NOMO-1 treated with dmso at 0.1 percent for 144 hours (cell line): Measurements from ENCODE around the gene ATP6AP1.

Experiments
- DNase-seq: peaks from one replicate; lab custom pipeline; 2025; ENCODE audit not compliant: unreplicated experiment; lab: John Stamatoyannopoulos, UW

The ATP6AP1 gene

DNA sequence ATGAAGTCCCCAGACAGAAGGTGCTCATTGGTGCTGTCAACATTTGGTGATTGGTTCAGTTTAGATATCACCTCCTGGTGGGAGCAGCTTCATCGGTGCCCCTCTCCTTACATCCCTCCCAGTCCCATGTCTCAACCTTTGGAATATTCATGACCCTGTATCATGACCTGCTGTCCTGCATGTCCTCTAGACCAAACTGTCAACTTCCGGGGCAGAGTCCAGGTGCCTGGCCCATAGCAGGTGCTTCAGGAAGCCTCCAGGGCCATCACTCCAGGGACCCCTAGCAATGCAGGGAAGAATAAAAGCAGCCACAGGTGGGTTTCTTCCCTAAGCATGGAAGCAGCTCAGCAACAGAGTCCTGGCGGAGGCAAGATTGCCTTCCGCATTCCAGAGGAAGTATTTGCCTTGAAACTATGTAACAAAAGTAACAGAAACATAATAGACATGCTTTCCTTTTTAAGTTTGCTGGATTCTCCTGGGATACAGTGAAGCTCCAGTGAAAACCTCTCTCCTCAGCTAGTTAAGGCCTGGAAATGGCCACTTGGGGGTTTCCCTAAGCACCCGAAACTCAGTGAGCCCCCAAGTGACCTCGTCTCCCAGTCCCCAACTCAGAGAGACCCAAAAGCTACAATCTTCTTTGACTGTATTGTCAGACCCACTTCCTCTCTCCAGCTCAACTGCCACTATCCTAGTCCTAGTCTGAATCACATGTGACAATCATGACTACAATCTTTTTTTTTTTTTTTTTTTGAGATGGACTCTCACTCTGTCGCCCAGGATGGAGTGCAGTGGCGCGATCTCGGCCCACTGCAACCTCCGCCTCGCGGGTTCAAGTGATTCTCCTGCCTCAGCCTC is 1.3 kb upstream of the ATP6AP1 start:
- no peak for DNase-seq

DNA sequence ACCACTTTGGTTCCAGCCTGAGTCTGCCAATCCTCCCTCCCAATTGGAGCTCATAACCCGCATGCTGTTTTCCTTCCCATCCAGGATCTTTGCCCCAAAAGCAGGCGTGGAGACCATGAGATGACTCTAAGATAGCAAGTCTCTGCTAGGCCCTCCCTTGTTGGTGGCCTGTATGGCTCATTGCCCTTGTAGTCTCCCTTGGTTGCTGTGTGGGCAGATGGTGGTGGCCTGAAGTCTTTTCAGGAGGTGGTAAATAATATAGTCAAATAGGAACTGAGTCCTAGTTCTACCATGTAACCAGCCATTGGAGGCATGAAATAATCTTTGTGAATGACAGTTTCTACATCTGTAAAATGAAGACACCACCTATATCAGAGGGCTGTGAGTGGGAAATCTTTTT is 1.2 kb downstream of the ATP6AP1 start:
- DNase-seq = no peak

DNA sequence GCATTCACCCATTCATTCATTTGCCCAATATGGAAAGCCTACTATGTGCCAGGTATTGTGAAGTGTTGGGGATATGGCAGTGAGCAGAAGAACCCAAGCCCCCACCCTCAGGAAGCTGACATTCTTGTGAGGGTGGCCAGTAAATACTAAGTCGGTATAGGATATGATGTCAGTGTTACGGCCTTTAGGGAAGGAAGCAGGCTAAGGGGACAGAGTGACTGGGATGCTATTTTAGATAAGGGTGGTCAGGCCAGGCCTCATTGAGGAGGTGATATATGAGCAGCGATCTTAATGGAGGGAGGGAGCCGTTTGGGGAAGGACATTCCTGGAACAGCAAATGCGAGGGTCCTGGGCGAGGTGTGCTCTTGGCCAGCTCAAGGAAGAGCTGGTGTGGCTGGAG is 2.0 kb downstream of the ATP6AP1 start:
- DNase-seq = no peak

DNA sequence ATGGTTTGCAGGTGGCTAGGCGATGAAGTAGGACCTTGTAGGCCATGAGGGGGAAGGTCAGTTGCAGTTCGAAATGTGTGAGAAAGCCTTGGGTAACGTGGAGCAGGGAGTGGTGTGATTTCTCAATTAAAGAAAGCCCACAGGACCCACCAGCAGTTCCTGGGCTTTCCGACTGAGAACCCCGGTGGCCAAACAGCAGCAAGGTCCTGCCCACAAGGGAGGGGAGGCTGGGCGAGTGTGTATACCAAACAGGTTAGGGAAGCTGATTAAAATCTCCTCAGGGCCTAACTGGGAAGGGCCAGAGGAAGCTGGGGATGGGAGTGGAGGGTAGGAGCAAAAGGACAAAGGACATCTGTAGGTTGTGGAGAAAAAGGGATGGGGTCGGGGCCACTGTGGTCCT is 2.4 kb downstream of the ATP6AP1 start:
- DNase-seq = no peak

DNA sequence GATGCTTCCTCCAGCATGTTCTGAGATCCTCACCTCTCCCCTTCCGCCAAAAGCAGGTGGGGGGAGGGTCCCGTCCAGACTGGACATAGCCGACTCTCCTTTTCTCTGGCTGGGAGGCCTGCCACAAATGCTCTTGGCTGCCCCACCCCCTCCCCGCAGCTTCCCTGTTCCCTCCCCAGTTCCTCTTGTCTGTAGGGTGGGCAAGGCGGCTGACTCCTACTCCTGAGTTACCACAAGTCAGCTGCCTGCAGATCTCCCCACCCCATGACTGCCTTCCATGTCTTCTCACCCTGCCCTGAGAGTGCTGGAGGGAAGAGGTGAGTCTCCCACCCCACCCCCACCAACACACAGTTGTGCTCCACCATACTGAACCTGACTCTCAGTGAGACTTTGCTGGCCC is 2.9 kb downstream of the ATP6AP1 start:
- no peak for DNase-seq

DNA sequence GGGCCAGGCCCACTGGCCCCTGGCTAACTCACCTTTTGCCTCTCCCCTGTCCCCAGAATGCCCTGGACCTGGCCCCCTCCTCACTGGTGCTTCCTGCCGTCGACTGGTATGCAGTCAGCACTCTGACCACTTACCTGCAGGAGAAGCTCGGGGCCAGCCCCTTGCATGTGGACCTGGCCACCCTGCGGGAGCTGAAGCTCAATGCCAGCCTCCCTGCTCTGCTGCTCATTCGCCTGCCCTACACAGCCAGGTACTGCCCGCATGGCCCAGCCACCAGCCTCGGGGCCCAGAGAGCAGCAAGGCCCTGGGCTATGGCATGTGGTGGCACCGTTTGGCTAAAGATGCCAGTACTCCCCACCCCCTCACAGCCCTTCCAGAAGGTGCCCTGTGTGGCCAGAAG is 3.7 kb downstream of the ATP6AP1 start:
- no peak for DNase-seq

DNA sequence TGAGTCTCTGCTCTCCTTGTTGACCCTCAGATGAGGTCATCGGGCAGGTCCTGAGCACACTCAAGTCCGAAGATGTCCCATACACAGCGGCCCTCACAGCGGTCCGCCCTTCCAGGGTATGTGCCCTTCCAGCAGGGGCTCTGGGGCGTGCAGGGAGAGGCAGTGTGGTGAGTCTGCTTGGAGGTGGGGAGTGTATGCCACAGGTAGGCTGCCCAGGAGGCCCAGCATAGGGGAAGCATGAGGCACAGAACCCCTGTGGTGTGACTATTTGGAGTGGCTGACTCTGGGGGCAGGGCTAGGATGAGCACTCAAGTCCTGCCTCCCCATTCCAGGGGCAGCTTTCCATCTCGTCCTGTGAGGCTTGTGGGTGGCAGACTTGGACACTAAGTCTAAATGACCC is 5.1 kb downstream of the ATP6AP1 start:
- DNase-seq = no peak

DNA sequence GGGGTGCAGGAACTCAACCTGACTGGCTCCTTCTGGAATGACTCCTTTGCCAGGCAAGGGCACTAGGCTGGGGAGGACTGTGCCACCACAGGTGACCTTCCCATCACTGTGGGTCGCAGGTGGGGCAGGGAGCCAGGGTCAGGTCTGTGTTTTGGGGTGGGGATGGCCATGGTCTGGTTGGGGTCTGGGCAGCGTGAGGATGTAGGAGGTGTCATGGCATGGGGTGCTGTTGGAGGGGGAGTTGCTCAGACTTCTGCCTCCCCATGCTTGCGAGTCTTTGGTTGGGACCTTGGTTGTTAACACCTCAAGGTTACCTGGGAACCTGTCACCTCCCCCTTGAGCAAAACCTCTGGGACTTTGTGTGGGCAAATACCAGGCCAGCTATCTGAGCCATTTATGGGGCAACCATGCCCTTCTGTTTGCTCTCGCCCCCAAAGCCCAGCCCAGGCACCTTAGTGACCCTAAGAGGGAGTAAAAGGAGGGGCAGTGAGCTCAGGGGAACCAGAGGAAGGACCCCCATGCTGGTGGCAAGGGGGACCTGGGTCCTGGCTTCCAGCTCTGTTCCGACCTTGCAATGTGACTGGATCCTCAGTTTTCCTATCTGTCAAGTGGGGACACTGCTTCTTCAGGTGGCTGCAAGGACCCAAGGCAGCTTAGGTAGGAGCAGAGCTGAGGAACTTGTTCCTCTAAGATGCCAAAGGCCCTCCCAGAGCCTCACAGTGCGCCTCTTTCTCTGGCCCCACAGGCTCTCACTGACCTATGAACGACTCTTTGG is 6.1 kb downstream of the ATP6AP1 start:
- DNase-seq = no peak

DNA sequence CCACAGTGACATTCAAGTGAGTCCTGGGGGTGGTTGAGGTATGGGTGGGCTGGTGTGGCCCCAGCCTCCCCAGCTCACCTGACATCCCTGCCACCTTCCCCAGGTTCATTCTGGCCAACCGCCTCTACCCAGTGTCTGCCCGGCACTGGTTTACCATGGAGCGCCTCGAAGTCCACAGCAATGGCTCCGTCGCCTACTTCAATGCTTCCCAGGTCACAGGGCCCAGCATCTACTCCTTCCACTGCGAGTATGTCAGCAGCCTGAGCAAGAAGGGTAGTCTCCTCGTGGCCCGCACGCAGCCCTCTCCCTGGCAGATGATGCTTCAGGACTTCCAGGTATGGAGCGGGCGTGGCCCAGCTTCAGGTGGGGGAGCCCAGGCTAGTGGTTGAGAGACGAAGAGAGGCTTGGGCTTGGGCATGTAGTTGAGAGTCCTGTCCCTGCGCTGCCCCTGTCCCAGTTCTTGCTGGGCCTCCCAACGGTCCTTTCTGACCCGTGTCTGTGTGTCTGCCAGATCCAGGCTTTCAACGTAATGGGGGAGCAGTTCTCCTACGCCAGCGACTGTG is 6.8 kb downstream of the ATP6AP1 start:
- no peak for DNase-seq

DNA sequence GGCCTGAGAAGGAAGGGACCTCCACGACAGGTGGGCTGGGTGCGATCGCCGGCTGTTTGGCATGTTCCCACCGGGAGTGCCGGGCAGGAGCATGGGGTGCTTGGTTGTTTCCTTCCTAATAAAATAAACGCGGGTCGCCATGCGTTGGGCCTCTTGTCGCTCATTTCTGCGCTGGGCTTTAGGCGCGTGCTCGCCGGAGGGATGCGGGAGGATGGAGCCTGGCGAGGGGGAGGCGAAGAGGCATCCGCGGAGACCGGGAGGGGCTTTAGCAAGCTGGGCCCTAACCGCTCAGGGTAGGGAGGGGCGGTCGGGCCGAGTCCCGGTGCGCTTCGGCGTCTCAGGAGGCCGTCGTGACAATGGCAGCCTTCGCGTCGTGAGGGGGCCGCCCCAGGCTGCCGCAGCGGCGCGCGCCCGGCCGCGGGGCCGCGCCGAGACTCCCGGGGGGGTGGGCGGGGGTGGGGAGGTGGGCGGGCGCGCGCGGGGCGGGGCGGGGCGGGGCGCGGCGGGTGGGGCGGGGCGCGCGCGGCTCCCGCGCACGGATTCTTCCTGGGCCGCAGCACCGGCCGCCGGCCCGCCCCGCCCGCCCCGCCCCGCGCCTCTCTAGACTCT is 8.0 kb downstream of the ATP6AP1 start:
- no peak for DNase-seq

DNA sequence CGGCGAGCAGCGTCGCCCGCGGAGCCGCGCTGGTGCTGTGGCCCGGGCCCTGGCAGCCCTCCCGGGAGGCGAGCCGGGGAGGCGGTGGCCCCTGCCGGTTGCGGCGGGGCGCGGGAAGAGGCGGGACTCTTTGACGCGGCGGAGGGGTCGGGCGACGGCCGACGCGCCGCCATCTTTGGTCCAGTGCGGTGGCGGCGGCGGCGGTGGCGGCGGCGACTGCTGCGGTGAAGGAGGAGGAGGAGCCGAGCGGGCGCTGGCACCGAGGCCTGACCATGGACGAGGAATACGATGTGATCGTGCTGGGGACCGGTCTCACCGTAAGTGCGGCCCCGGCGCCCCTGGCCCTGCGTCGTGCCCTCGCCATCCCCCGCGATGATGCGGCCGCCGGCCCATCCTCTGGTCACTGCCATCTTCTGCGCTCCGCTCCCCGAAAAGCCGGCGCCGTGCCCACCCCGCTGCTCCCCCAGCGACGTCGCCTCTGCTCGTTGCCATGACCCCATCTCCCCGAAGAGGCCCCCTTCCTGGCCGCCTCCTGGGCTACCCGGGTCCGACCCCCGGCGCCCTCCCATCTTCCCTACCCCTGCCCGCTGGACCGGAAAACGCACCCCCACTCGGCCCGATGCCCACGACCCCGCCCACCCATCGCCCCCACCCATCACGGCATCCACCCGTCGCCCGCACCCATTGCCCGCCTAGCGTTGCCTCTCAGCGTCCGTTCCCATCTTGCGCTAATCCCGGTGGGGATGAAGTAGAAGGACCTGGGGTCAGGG is 8.7 kb downstream of the ATP6AP1 start, which contains the start of gene GDI1:
Gene GDI1 (plus strand): TSS at position 172 of the 770 bp plus-strand sequence. CDS start 101 bp downstream, at position 273.
- no peak for DNase-seq

DNA sequence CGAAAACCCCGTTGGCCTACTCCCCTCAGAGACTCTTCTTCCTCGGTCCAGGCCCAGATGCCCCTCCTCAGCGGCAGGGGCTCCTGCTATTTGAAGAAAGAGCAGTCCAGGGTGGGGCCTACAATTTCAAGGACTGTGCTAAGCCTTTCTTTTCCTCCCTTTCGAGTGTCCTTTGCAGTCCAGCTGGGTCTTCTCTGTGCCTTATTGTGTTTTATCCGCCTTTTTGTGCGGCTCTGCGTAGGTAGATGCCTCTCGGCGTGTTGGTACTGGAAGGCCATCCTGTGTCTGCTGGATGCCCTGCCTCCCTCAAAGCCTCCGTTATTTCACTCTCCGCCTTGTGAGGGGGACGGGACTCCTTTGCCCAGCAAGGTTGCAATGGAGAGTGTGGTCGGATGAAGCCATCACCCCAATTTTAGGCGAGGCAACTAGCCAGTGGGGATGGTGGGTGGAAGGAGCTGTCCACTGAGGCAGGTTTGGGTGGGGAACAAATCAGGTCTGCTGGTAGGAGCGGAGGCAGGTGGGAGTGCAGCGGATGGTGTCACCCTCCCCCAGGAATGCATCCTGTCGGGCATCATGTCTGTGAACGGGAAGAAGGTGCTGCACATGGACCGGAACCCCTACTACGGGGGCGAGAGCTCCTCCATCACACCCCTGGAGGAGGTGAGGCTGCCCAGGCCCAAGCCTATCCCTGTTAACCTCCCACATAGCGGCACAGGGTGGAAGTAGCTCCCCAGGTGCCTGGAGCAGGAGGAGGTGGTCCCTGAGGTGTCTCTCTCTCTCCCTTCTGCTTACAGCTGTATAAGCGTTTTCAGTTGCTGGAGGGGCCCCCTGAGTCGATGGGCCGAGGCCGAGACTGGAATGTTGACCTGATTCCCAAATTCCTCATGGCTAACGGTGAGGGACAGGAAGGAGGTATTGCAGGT is 9.8 kb downstream of the ATP6AP1 start:
- DNase-seq = no peak

DNA sequence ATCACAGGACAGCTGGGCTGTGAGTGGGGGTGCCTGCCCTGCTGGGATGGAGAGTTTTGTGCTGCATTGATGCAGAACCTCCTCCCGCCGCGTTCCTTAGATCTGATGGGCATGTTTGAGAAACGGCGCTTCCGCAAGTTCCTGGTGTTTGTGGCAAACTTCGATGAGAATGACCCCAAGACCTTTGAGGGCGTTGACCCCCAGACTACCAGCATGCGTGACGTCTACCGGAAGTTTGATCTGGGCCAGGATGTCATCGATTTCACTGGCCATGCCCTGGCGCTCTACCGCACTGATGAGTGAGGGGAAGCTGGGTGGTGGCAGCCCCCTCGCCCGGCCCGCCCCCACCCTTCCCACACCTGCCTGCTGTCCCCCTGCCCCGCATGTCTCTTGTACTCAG is 11.4 kb downstream of the ATP6AP1 start:
- no peak for DNase-seq

DNA sequence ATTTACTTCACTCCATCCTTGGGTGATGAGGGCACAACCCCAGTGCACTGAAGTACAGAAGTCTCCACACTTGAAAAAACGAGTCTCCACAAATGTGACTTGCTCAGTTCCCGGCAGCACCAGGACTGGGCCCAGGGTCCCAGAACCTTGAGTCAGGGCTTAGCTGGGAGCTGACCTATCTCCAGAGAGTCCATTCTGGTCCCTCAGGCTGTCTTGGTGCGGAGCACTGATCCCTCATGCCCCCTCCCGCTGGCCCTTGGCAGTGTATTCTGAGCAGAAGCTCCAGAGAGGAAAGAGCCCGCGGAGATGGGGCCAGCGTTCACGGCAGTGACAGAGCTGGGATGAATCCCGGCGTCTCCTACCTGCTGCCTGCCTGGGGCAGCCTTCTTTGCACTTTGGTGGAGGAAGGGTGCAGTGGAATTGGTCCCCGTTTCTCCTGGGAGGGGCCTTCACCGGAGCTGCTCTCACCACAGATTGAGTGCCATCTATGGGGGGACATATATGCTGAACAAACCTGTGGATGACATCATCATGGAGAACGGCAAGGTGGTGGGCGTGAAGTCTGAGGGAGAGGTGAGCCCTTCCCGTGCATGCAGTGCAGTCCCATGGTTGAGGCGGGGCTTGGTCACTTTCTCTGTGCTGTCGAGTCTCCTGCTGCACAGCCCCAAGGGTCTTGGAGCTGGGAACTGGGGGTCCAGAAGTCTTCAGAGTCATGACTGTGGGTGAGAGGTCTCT is 12.3 kb downstream of the ATP6AP1 start:
- no peak for DNase-seq

DNA sequence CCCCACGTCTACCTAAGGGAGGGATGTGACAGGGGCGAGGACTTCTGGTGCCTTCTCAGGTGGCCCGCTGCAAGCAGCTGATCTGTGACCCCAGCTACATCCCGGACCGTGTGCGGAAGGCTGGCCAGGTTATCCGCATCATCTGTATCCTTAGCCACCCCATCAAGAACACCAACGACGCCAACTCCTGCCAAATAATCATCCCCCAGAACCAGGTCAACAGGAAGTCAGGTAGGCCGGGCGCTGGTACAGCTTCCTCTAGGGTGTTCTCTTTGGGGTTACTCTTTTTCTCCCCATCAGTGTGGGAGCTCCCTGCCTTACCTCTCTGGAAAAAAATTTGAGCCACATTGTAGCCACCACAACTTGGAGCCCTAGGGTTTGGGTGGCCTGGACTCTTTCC is 13.1 kb downstream of the ATP6AP1 start:
- DNase-seq = no peak

DNA sequence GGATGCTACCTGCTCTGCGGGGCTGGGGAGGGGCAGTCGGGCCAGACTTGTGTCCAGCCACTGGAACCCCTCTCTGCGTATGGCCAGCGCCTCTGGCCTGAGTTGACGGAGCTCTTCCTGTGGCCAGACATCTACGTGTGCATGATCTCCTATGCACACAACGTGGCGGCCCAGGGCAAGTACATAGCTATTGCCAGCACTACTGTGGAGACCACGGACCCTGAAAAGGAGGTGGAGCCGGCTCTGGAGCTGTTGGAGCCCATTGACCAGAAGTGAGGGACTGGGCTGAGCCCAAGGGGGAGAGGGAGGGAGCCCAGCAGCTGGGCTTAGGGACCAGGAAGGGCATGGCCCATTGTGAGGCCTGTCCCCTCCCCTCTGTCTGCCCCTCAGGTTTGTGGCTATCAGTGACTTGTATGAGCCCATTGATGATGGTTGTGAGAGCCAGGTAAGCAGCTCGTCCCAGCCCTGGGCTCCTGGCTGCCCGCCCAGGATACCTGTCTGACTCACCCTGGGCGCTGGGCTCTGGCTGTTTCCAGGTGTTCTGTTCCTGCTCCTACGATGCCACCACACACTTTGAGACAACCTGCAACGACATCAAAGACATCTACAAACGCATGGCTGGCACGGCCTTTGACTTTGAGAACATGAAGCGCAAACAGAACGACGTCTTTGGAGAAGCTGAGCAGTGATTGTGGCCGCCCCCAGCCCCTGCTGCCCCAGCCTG is 13.7 kb downstream of the ATP6AP1 start:
- DNase-seq = no peak

DNA sequence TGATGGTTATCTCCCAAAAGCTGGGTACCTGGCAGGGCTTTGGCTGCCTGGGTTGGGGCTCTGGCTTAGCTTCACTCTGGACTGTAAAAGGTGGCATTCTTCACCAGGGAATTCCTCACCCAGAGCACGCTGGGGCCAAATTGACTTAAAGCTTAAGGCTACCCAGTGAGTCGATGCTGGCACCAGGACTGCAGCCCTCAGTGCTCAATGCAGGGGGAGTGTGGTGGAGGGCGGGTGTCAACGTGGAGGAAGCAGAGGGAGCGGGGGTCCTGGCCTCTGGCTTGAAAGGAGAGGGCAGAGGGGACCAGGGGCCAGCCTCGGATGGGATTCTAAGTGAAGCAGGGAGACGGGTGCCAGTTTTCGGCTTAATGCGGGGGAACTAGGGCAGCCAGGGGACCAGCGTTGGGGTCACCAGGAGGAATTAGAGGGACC is 15.0 kb downstream of the ATP6AP1 start:
- no peak for DNase-seq

DNA sequence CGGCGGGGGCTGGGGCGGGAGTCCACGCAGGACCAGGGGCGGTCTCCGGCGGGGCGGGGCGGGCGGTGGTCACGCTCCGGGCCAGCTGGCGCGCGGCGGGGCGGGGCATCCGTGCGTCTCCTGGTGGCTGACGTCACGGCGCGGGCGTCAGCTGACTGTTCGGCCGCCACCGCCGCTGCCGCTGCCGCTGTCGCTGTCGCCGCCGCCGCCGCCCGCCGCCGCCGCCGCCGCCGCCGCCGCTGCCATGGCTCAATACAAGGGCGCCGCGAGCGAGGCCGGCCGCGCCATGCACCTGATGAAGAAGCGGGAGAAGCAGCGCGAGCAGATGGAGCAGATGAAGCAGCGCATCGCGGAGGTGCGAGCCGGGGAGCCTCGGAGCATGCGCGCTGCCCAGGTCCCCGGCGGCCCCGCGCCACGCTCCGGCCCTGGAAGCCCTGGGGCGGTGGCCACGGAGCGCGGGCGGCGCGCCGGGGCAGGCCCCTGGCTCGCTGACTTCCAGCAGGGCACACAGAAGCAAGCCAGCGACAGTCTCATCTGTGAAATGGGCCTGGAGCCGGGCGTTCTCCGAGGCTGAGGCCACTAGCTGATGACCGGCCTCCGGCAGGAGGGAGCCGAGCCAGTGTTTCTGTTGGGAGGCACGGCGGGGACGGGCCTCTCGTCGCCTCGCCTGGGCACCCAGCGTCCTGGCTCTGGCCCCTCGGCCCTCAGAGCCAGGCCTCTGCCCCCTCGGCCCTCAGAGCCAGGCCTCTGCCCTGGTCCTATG is 15.7 kb downstream of the ATP6AP1 start, which contains the start of gene FAM50A:
Gene FAM50A (plus strand): TSS at position 150 of the 763 bp plus-strand sequence. CDS start 95 bp downstream, at position 245.
- no peak for DNase-seq
